ENCODE results near the gene IQGAP3. TPM values are rescaled to one million over a fixed set of nuclear protein-coding genes. Genes with fewer than 3 reads are reported as not detected.

IQGAP3 gene
- total RNA-seq, 2 experiments from 2014 or later, result 24.3 to 31.3 TPM

DNA sequence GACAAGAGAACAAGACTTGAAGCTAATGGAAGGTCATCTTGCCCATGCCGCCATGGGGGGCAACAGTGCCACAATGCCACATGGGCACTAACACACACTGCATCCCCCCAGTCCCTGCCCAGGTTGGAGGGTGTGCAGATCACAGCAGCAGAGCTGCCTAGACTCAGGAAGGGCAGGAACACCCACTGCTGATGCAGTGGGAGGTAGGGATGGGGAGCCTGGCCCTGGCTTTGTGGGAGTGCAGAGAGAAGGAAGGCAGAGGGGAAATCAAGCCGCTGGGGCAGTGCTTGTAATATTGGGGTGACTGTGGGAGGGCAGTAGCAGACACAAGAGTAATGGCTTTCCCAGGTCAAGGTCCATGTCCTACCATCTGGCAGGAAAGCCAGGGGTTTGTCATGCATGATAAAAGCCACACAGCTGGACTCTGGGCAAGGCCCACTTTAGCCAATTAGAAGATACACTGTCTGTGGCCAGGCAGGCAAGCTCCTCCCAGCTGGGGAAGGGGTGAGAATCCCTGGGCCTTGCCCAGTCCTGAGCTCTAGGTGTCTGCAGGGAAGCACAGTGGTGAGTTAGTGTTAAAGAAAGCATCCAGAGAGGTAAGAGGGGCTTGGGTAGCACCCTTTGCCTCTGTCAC is 46.4 kb downstream of the IQGAP3 start:
- H3K36me3 Mint-ChIP-seq, result peaks cover 25% of the 10 kb centered on the region
- H3K4me3 Mint-ChIP-seq, result no peak overlapping the region
- H3K27ac Mint-ChIP-seq, result no peak overlapping the region
- H3K4me1 Mint-ChIP-seq, result peaks cover 44% of the 10 kb centered on the region
- CTCF ChIA-PET, result interaction anchor here (0.6 to 3.1 kb wide), 13 partner anchors 13 to 210 kb away, joined by 3 to 31 read pairs (median 3); partner anchors contain the start of gene MEF2D
- ATAC-seq, result no peak
- H3K9me3 Mint-ChIP-seq (ENCODE audit: low read depth), result no peaks in the 10 kb centered on the region
- DNase-seq, result no peak
- H3K27me3 Mint-ChIP-seq, result no peaks in the 10 kb centered on the region

DNA sequence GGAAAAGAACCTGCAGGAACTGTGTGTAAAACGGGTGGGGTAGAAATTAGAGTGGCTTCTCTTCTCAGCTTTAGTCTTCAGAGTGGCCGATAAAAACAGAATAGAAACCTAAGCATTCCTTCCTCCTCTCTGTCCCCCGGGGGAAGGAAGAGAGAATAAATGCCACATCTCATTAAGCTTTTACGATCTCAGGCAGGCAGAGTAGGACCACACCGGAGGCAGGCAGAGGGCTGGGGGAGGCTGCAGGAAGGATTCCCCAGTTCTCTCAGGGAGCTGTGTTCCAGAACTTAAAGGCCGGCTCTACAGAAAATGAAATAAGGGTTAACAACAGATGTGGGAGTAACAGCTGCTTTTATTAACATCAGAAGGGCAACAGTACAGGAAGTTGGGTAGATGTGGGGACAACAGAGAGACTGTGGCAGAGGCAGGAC is 47.3 kb downstream of the IQGAP3 start:
- H3K27me3 Mint-ChIP-seq, result no peaks in the 10 kb centered on the region
- peaks cover 44% of the 10 kb centered on the region for H3K4me1 Mint-ChIP-seq
- CTCF ChIA-PET, result interaction anchor here (0.6 to 3.1 kb wide), 17 partner anchors 12 to 210 kb away, joined by 3 to 31 read pairs (median 4); partner anchors contain the start of gene MEF2D
- peaks cover 25% of the 10 kb centered on the region for H3K36me3 Mint-ChIP-seq
- H3K9me3 Mint-ChIP-seq (ENCODE audit: low read depth), result no peaks in the 10 kb centered on the region
- ATAC-seq (peak; percentile 2), DNase-seq (no peak)
- peak overlapping the region; percentile 86 for H3K27ac Mint-ChIP-seq
- H3K4me3 Mint-ChIP-seq, result no peak overlapping the region

DNA sequence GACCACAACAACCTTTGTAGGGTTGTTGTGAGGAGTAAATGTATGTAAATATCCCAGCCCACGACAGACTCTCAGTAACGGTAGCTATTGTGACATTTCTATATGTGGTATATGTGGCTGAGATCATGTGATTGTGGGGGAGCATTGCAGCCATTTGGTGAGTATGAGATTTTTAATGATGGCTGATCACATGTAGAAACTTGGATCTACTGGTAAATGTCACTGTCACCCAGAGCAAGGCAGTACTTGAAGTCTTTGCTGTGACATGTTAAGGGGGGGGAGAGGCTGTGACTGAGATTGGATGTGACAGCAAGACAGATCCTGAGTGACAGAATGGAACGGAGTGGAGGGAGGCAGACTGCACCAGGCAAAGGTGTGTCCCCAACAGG is 47.9 kb downstream of the IQGAP3 start:
- CTCF ChIA-PET, result interaction anchor here (0.8 to 3.1 kb wide), 18 partner anchors 9 to 202 kb away, joined by 3 to 31 read pairs (median 4); partner anchors contain the start of gene MEF2D
- peak overlapping the region; percentile 86 for H3K27ac Mint-ChIP-seq
- H3K36me3 Mint-ChIP-seq, result peaks cover 25% of the 10 kb centered on the region
- H3K4me3 Mint-ChIP-seq, result peak overlapping the region; percentile 14
- DNase-seq, result peak; percentile 63
- peaks cover 44% of the 10 kb centered on the region for H3K4me1 Mint-ChIP-seq
- H3K27me3 Mint-ChIP-seq, result no peaks in the 10 kb centered on the region
- ATAC-seq, result peak; percentile 81
- H3K9me3 Mint-ChIP-seq (ENCODE audit: low read depth), result no peaks in the 10 kb centered on the region

DNA sequence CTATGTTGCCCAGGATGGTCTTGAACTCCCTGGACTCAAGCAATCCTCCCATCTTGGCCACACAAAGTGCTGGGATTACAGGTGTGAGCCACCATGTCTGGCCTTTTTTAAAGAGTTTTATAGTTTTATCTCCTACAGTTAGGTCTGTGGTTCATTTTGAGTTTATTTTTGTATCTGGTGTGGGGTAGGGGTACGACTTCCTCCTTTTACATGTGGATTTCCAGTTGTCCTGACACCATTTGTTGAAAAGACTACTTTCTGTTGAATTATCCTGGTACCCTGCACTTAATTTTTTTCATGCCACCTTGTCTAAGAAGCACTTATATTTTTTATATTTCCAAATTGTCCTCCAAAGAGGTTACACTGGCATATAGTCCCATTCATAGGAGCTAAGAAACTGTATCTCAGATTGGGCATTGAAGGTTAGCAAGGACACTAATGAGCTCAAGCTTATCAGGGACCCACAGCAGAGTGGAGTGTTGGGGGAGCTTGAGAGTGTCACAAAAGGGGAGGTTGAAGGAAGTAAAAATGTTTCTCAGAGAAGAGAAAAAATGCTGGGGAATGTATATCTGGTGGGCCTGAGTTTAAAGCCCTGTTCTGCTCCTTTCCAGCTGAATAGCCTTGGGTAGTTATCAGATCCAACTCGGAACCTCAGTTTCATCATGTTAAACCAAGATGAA is 48.4 kb downstream of the IQGAP3 start:
- H3K36me3 Mint-ChIP-seq, result peaks cover 23% of the 10 kb centered on the region

DNA sequence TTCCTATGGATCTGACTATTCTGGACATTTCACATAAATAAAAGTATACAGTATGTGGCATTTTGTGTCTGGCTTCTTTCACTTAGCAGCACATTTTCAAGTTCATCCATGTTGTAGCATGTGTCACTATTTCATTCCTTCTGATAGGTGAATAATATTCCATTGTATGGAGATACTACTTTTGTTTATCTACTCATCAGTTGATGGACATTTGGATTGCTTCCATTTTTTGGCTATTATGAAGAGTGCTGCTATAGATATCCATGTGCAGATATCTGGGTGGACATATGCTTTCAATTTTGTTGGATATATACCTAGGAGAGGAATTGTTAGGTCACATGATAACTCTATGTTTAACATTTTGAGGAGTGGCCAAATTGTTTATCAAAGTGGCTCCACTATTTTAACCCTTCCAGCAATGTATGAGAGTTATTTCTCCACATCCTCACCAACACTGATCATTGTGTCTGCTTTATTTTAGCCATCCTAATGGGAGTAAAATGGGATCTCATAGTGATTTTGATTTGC is 49.9 kb downstream of the IQGAP3 start:
- CTCF ChIA-PET, result interaction anchor here (0.8 to 2.2 kb wide), 4 partner anchors 10 to 42 kb away, joined by 3 to 9 read pairs (median 4); partner anchors contain the start of gene MEF2D
- Mint-ChIP-seq H3K9me3 (ENCODE audit: low read depth) (no peaks in the 10 kb centered on the region), H3K27me3 (no peaks in the 10 kb centered on the region), H3K4me3 (no peak overlapping the region), H3K36me3 (peaks cover 14% of the 10 kb centered on the region), H3K27ac (no peak overlapping the region), H3K4me1 (peaks cover 29% of the 10 kb centered on the region)
- ATAC-seq (no peak), DNase-seq (no peak)

More for the DNA sequence above, 48.4 kb downstream of the IQGAP3 start:
- peak overlapping the region; percentile 86 for H3K27ac Mint-ChIP-seq
- no peaks in the 10 kb centered on the region for H3K9me3 Mint-ChIP-seq (ENCODE audit: low read depth)
- no peaks in the 10 kb centered on the region for H3K27me3 Mint-ChIP-seq
- peaks cover 44% of the 10 kb centered on the region for H3K4me1 Mint-ChIP-seq
- CTCF ChIA-PET, result interaction anchor here (0.8 to 3.1 kb wide), 13 partner anchors 8 to 138 kb away, joined by 3 to 31 read pairs (median 4); partner anchors contain the start of gene MEF2D
- peak overlapping the region; percentile 14 for H3K4me3 Mint-ChIP-seq
- ATAC-seq (peak; percentile 54), DNase-seq (no peak)

DNA sequence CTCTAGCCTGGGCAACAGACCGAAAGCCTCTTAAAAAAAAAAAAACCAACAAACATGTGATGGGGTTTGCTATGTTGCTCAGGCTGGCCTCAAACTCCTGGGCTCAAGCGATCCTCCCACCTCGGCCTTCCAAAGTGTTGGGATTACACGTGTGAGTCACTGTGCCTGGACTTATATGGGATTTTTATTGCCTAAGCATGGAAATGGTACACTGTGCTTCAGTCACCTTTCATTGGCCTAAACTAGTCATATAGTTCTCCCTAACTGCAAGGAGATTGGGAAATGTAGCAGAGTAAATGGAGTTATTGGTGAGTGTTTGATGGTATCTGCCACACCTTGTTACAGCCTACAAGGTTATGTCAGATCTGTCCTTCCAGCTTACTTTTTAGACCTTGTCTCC is 54.6 kb downstream of the IQGAP3 start:
- CTCF ChIA-PET, result interaction anchor here (1.4 to 1.5 kb wide), 2 partner anchors 11 to 17 kb away, joined by 4 to 5 read pairs; partner anchors contain the start of gene MEF2D
- Mint-ChIP-seq H3K27ac (no peak overlapping the region), H3K27me3 (no peaks in the 10 kb centered on the region)

DNA sequence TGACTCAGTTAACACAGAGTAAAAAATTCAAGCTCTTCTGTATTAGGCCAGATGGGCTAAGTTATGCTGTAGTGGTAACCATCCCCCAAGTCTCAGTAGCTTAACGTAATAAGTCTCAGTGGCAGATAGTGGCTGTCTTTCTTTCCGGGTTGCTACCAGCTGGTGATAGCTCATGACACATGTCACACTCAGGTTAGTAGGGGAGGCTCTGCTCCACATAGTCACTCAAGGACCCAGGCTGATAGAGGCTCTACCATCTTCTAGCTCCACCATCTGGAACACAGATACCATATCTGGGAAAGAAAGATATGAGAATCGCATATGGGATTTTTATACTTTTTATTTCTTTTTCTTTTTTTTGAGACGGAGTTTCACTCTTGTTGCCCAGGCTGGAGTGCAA is 55.5 kb downstream of the IQGAP3 start:
- Mint-ChIP-seq H3K36me3 (no peaks in the 10 kb centered on the region), H3K4me3 (no peak overlapping the region), H3K9me3 (ENCODE audit: low read depth) (no peaks in the 10 kb centered on the region), H3K27me3 (no peaks in the 10 kb centered on the region), H3K27ac (no peak overlapping the region), H3K4me1 (peaks cover 12% of the 10 kb centered on the region)
- ATAC-seq, result no peak
- CTCF ChIA-PET, result interaction anchor here (0.8 to 3.4 kb wide), 4 partner anchors 12 to 131 kb away, joined by 4 to 13 read pairs (median 4); partner anchors contain the start of gene MEF2D
- DNase-seq, result no peak

More for the DNA sequence above, 54.6 kb downstream of the IQGAP3 start:
- Mint-ChIP-seq H3K4me1 (peaks cover 4% of the 10 kb centered on the region), H3K9me3 (ENCODE audit: low read depth) (no peaks in the 10 kb centered on the region), H3K4me3 (no peak overlapping the region), H3K36me3 (no peaks in the 10 kb centered on the region)
- ATAC-seq (no peak), DNase-seq (no peak)

DNA sequence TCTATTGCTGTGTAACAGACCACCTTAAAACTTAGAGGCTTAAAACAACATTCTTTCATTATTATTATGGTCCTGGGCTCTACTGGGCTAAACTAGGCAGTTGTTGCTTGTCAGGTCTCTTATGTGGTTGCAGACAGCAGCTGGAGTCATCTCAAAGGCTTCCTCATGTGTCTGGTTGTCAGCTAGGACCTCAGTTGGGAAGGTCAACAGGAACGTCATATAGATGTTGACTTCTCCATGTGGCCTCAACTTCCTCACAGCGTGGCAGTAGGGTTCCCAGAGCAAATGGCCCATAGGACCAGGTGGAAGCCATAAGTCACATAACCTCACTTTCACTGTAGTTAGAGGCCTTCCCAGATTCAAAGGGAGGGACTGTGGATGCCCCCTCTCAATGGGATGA is 56.4 kb downstream of the IQGAP3 start:
- CTCF ChIA-PET, result interaction anchor here (0.8 to 3.4 kb wide), 3 partner anchors 8 to 130 kb away, joined by 4 to 13 read pairs (median 4); no protein-coding TSS in a partner anchor
- Mint-ChIP-seq H3K4me1 (peaks cover 17% of the 10 kb centered on the region), H3K4me3 (no peak overlapping the region), H3K27ac (no peak overlapping the region), H3K27me3 (no peaks in the 10 kb centered on the region), H3K36me3 (no peaks in the 10 kb centered on the region), H3K9me3 (ENCODE audit: low read depth) (no peaks in the 10 kb centered on the region)
- ATAC-seq (no peak), DNase-seq (no peak)

DNA sequence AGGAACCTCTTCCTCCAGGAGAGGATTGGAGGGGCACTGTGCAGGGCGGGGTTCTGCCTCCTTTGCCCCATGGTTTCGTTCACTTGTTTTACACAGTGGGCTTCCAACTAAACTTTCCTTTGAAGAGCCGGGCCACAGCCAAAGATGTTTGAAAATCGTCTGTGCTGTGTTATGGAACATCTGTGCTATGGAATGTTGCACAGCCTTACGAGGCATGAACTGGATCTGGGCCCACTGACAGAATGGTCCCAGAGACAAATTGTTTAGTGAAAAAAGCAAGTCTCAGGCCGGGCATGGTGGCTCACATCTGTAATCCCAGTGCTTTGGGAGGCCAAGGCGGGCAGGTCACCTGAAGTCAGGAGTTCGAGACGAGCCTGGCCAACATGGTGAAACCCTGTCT is 59.2 kb downstream of the IQGAP3 start:
- no peak for DNase-seq
- H3K27ac Mint-ChIP-seq, result no peak overlapping the region
- CTCF ChIA-PET, result interaction anchor here (0.7 kb wide), 1 partner anchor 13 kb away, joined by 3 read pairs; no protein-coding TSS in a partner anchor
- H3K27me3 Mint-ChIP-seq, result no peaks in the 10 kb centered on the region
- peaks cover 31% of the 10 kb centered on the region for H3K4me1 Mint-ChIP-seq
- ATAC-seq, result no peak
- no peaks in the 10 kb centered on the region for H3K9me3 Mint-ChIP-seq (ENCODE audit: low read depth)
- no peaks in the 10 kb centered on the region for H3K36me3 Mint-ChIP-seq
- H3K4me3 Mint-ChIP-seq, result no peak overlapping the region

DNA sequence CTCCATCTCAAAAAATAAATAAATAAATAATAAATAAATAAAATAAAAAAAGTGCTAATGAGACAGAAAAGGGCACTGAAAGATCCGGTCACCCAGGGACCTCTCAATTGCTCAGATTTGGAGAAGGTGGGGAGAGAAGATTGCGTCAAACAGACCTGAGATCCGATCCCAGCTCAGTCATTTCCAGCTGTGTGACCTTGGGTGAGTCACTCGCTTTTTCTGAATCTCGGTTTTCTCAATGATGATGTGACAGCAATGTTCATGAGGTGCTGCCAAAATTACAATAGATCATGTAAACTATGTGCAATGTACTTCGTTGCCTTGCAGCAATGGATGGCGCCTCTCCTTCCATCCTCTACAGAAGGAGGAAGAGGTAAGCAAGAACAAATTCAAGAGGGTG is 60.7 kb downstream of the IQGAP3 start:
- Mint-ChIP-seq H3K27ac (no peak overlapping the region), H3K4me3 (no peak overlapping the region), H3K4me1 (peaks cover 41% of the 10 kb centered on the region), H3K27me3 (no peaks in the 10 kb centered on the region), H3K9me3 (ENCODE audit: low read depth) (no peaks in the 10 kb centered on the region), H3K36me3 (no peaks in the 10 kb centered on the region)
- no peak for DNase-seq
- peak; percentile 38 for ATAC-seq
- CTCF ChIA-PET, result interaction anchor here (1.5 to 2.8 kb wide), 2 partner anchors 10 to 31 kb away, joined by 4 to 8 read pairs; no protein-coding TSS in a partner anchor

DNA sequence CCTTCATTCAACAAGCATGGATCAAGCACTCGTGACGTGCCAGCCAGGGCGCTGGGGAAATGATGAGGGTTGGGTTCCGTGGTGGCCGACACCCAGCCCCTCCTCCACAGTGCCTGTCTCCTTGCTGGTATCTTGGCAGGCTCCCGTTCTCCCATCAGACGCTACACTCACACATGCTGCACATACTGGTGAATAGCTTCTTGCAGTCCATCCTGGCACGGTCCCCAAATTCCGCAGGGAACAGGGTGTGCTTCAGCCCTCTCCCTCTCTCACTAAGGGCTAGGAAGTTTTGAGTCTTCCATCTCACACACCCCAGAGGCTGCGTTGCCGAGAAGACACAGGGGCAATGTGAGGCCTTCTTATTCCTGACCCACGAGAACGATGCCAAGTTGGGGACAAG is 61.7 kb downstream of the IQGAP3 start:
- CTCF ChIA-PET, result interaction anchor here (1.1 to 2.8 kb wide), 3 partner anchors 9 to 30 kb away, joined by 3 to 8 read pairs (median 4); no protein-coding TSS in a partner anchor
- DNase-seq, result no peak
- no peaks in the 10 kb centered on the region for H3K9me3 Mint-ChIP-seq (ENCODE audit: low read depth)
- no peak for ATAC-seq
- H3K27me3 Mint-ChIP-seq, result no peaks in the 10 kb centered on the region
- no peaks in the 10 kb centered on the region for H3K36me3 Mint-ChIP-seq
- H3K4me1 Mint-ChIP-seq, result peaks cover 50% of the 10 kb centered on the region
- no peak overlapping the region for H3K4me3 Mint-ChIP-seq
- H3K27ac Mint-ChIP-seq, result no peak overlapping the region

DNA sequence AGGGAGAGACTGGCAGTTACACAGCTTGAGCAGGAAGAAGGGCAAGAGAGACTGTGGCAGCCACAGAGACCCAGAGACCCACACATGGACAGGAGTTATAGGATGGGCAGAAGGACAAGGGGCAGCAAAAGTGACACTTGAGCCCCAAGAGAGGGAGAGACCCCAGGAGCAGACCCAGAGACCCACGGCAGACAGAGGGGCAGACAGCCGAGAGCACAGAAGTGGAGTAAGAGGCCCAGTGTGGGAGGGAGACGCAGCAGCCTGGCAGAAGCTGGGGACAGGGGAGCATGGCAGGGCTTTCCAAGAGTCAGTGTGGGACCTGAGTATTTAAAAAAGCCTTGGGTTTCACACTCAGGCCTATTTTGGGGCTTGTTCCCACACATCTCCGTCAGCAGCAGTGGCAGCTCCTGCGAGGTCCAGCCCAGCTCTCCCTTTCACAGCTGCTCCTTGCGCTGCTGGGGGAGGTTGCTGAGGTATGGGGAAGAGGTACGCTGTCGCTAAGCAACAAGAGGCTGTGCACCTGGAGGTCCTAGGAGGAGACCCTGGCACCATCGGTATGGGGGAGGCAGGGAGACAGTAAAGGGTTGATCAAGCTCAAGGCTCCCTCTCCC is 62.8 kb downstream of the IQGAP3 start:
- no peak for ATAC-seq

DNA sequence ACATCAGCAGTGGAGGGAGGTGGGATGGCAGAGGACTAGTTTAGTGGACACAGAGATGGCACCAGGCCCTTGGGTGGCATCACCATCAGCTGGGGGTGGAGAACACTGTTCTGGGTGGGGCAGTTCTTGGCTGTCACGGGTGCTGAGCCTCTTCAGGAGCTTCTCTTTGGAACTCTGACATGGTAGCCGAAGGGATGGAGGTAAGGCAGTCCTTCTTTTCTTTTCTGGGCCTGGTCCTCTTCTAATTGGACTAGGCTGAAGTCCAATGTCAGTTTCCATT is 63.5 kb downstream of the IQGAP3 start:
- Mint-ChIP-seq H3K36me3 (peaks cover 2% of the 10 kb centered on the region), H3K27ac (peak overlapping the region; percentile 29), H3K4me3 (no peak overlapping the region), H3K27me3 (no peaks in the 10 kb centered on the region), H3K9me3 (ENCODE audit: low read depth) (no peaks in the 10 kb centered on the region), H3K4me1 (peaks cover 61% of the 10 kb centered on the region)
- DNase-seq (no peak), ATAC-seq (no peak)
- CTCF ChIA-PET, result interaction anchor here (1.3 to 3.1 kb wide), 7 partner anchors 10 to 115 kb away, joined by 3 to 30 read pairs (median 4); no protein-coding TSS in a partner anchor

More for the DNA sequence above, 62.8 kb downstream of the IQGAP3 start:
- H3K9me3 Mint-ChIP-seq (ENCODE audit: low read depth), result no peaks in the 10 kb centered on the region
- DNase-seq, result no peak
- peaks cover 55% of the 10 kb centered on the region for H3K4me1 Mint-ChIP-seq
- no peak overlapping the region for H3K27ac Mint-ChIP-seq
- peaks cover 2% of the 10 kb centered on the region for H3K36me3 Mint-ChIP-seq
- H3K27me3 Mint-ChIP-seq, result no peaks in the 10 kb centered on the region
- CTCF ChIA-PET, result interaction anchor here (1.1 to 3.1 kb wide), 7 partner anchors 11 to 63 kb away, joined by 3 to 30 read pairs (median 8); no protein-coding TSS in a partner anchor
- no peak overlapping the region for H3K4me3 Mint-ChIP-seq

Measured in activated CD8-positive, alpha-beta memory T cell treated with anti-CD3 and anti-CD28 coated beads, Interleukin-2, amount 10 ng/mL, durations not matched to agents 7 days and 5 days (primary cell).